ENCODE results near the gene HNRNPDL. TPM values are rescaled to one million over a fixed set of nuclear protein-coding genes. Genes with fewer than 3 reads are reported as not detected.
"Not testable (repeated sequence)": the region's sequence is repeated elsewhere in the genome, so short reads cannot be mapped to it uniquely, and the experiment has no call there.

HNRNPDL gene
- total RNA-seq, 4 donors from 2014 or later = 61.8 to 210 (median 101) TPM

GRCh38 chr4:82423245-82424054 is 6.8 kb downstream of the HNRNPDL start:
- no peak overlapping the region for H3K4me3 ChIP-seq
- H3K27me3 ChIP-seq = no peaks in the 10 kb centered on the region
- H3K36me3 ChIP-seq = peaks cover 0 to 52% (median 3%) of the 10 kb centered on the region in 3 donors
- DNase-seq = no peak
- no peak overlapping the region for H3K27ac ChIP-seq
- H3K9me3 ChIP-seq = no peaks in the 10 kb centered on the region
- peaks cover 3 to 22% (median 8%) of the 10 kb centered on the region in 4 donors for H3K4me1 ChIP-seq
- TF ChIP-seq POLR2A (IDR thresholded peaks at IDR 0.05) (no peak), CTCF (IDR thresholded peaks at IDR 0.05) (no peak)

GRCh38 chr4:82422616-82423015 is 7.6 kb downstream of the HNRNPDL start:
- Histone ChIP-seq H3K36me3 (peaks cover 0 to 52% (median 3%) of the 10 kb centered on the region in 3 donors), H3K4me3 (no peak overlapping the region), H3K27me3 (no peaks in the 10 kb centered on the region), H3K27ac (no peak overlapping the region), H3K9me3 (no peaks in the 10 kb centered on the region), H3K4me1 (peaks cover under 1 to 17% (median 6%) of the 10 kb centered on the region in 4 donors)
- TF ChIP-seq POLR2A (IDR thresholded peaks at IDR 0.05) (no peak), CTCF (IDR thresholded peaks at IDR 0.05) (no peak)
- no peak for DNase-seq

- Histone ChIP-seq H3K27me3 (no peaks in the 10 kb centered on the region), H3K27ac (no peak overlapping the region), H3K4me1 (peaks cover 0 to 10% (median 1%) of the 10 kb centered on the region in 4 donors), H3K36me3 (peaks cover 0 to 50% (median 3%) of the 10 kb centered on the region in 3 donors), H3K4me3 (no peak overlapping the region), H3K9me3 (no peaks in the 10 kb centered on the region)
- no peak for DNase-seq
- no peak for TF ChIP-seq CTCF (IDR thresholded peaks at IDR 0.05)
- no peak for TF ChIP-seq POLR2A (IDR thresholded peaks at IDR 0.05)
Measured at GRCh38 chr4:82421796-82422560, 8.3 kb downstream of the HNRNPDL start.

- no peaks in the 10 kb centered on the region for H3K4me1 ChIP-seq
- H3K36me3 ChIP-seq = peaks cover 0 to 25% (median 3%) of the 10 kb centered on the region in 3 donors
- TF ChIP-seq POLR2A (IDR thresholded peaks at IDR 0.05) (no peak), CTCF (IDR thresholded peaks at IDR 0.05) (no peak)
- DNase-seq = no peak
- no peak overlapping the region for H3K27ac ChIP-seq
- H3K27me3 ChIP-seq = no peaks in the 10 kb centered on the region
- no peak overlapping the region for H3K4me3 ChIP-seq
- no peaks in the 10 kb centered on the region for H3K9me3 ChIP-seq
Measured at GRCh38 chr4:82419451-82419850, 10.8 kb downstream of the HNRNPDL start.

GRCh38 chr4:82415922-82416365 is 14.3 kb downstream of the HNRNPDL start:
- Histone ChIP-seq H3K4me3 (no peak overlapping the region), H3K36me3 (no peaks in the 10 kb centered on the region), H3K9me3 (no peaks in the 10 kb centered on the region), H3K27ac (no peak overlapping the region), H3K27me3 (no peaks in the 10 kb centered on the region), H3K4me1 (no peaks in the 10 kb centered on the region)
- no peak for TF ChIP-seq POLR2A (IDR thresholded peaks at IDR 0.05)
- no peak for TF ChIP-seq CTCF (IDR thresholded peaks at IDR 0.05)
- DNase-seq = no peak

- H3K27ac ChIP-seq, DNase-seq, H3K9me3 ChIP-seq, H3K27me3 ChIP-seq, H3K4me1 ChIP-seq, H3K4me3 ChIP-seq, H3K36me3 ChIP-seq: not testable (repeated sequence)
Measured at GRCh38 chr4:82415061-82415460, 15.2 kb downstream of the HNRNPDL start.
